OCI-LY7 (cell line): ENCODE data around the gene CDK14. TPM values are rescaled to one million over a fixed set of nuclear protein-coding genes. Genes with fewer than 3 reads are reported as not detected.

Experiments
- BruUV-seq: library from RNA; stranded (reverse); fragments of 400-500 nt; replicated peaks from 2 replicates; lab custom pipeline; 2021; lab: Mats Ljungman, UMichigan
- CTCF ChIA-PET: fragments of 300-600 bp; sonication (Branson Sonifier 250); formaldehyde crosslinking; loops from one replicate; lab custom pipeline; 2022; ENCODE audit warnings: antibody characterized with exemption; ENCODE audit not compliant: unreplicated experiment; lab: Charles Lee
- POLR2A ChIA-PET: fragments of 300-600 bp; sonication (Branson Sonifier 250); formaldehyde crosslinking; loops from one replicate; lab custom pipeline; 2022; ENCODE audit warnings: antibody characterized with exemption; lab: Charles Lee
- DNase-seq: peaks from one replicate; pipeline ENCODE4 v3.0.0-alpha.2; 2015; ENCODE audit warnings: low spot score
- H2AFZ ChIP-seq: fragments of 200-600 bp; sonication (generic), shearing (Covaris generic); 2 replicates; pipeline ENCODE4 v1.6.1; 2014; ENCODE audit warnings: mild to moderate bottlenecking, antibody characterized with exemption, low read length, moderate library complexity
- H3K27ac ChIP-seq: fragments of 200-600 bp; sonication (generic); 2 replicates; pipeline ENCODE4 v1.5.1; 2014; ENCODE audit warnings: mixed run types, low read depth, mild to moderate bottlenecking, moderate library complexity, low read length, inconsistent platforms; ENCODE audit not compliant: poor library complexity, severe bottlenecking
- H3K36me3 ChIP-seq: fragments of 200-600 bp; sonication (generic); 2 replicates; pipeline ENCODE4 v1.6.1; 2014; ENCODE audit warnings: mild to moderate bottlenecking, antibody characterized with exemption, low read length, moderate library complexity, mixed read lengths; ENCODE audit not compliant: insufficient read depth
- H3K4me1 ChIP-seq: fragments of 200-600 bp; sonication (generic); 2 replicates; pipeline ENCODE4 v1.5.1; 2014; ENCODE audit warnings: mild to moderate bottlenecking, low read length; ENCODE audit not compliant: insufficient read depth, poor library complexity, severe bottlenecking
- H3K4me2 ChIP-seq: fragments of 200-600 bp; sonication (generic); 2 replicates; pipeline ENCODE4 v1.6.1; 2014; ENCODE audit warnings: mild to moderate bottlenecking, low read length
- H3K4me3 ChIP-seq: fragments of 200-600 bp; sonication (generic); 2 replicates; pipeline ENCODE4 v1.5.1; 2014; ENCODE audit warnings: mild to moderate bottlenecking, low read depth, low read length; ENCODE audit not compliant: poor library complexity, severe bottlenecking
- H3K79me2 ChIP-seq: fragments of 200-600 bp; sonication (generic); 2 replicates; pipeline ENCODE4 v1.6.1; 2016; ENCODE audit warnings: low read depth, mild to moderate bottlenecking, low read length, moderate library complexity, mixed read lengths; ENCODE audit not compliant: insufficient read depth
- H3K9me2 ChIP-seq: fragments of 200-600 bp; sonication (generic); 2 replicates; pipeline ENCODE4 v1.6.1; 2016; ENCODE audit warnings: mild to moderate bottlenecking, low read length, mixed read lengths; ENCODE audit not compliant: insufficient read depth
- H3K9me3 ChIP-seq: fragments of 200-600 bp; sonication (generic); 2 replicates; pipeline ENCODE4 v1.6.1; 2014; ENCODE audit warnings: mild to moderate bottlenecking, mixed run types, low read length, mixed read lengths
- H4K20me1 ChIP-seq: fragments of 200-600 bp; sonication (generic); 2 replicates; pipeline ENCODE4 v1.6.1; 2014; ENCODE audit warnings: mild to moderate bottlenecking, antibody characterized with exemption, low read length, moderate library complexity, mixed read lengths; ENCODE audit not compliant: insufficient read depth
- CTCF ChIP-seq: fragments of 200-600 bp; sonication (generic); conservative IDR thresholded peaks from 2 replicates; pipeline ENCODE4 v1.5.1; 2014; ENCODE audit warnings: mild to moderate bottlenecking, antibody characterized with exemption, low read length, moderate library complexity, mixed read lengths
- EZH2phosphoT487 ChIP-seq: fragments of 200-600 bp; sonication (generic); IDR thresholded peaks from 2 replicates; pipeline ENCODE4 v1.6.1; 2018; ENCODE audit warnings: low read depth, borderline replicate concordance, mild to moderate bottlenecking, mixed run types, antibody characterized with exemption, low read length, moderate library complexity, mixed read lengths
- intact Hi-C: fragments of 100-400 bp; cut with micrococcal nuclease; formaldehyde crosslinking; loops from one replicate; pipeline ENCODE4 v1.10.0; 2022; ENCODE audit not compliant: unreplicated experiment
- total RNA-seq, 2 experiments: library from RNA; depleted of rRNA in 1 of 2; stranded (reverse); fragments of >200 nt in 1 of 2; shearing (Covaris generic) in 1 of 2; gene quantifications; 2 replicates each; pipeline ENCODE4 v1.2.3, GENCODE V29; 2014 to 2022

CDK14 gene
- total RNA-seq, 2 experiments from 2014 or later = 90.7 to 111 TPM

GRCh38 chr7:91180746-91181145, 584.6 kb downstream of the CDK14 start:
- CTCF ChIA-PET = no interaction called here
- TF ChIP-seq EZH2phosphoT487 = no peak

DNA sequence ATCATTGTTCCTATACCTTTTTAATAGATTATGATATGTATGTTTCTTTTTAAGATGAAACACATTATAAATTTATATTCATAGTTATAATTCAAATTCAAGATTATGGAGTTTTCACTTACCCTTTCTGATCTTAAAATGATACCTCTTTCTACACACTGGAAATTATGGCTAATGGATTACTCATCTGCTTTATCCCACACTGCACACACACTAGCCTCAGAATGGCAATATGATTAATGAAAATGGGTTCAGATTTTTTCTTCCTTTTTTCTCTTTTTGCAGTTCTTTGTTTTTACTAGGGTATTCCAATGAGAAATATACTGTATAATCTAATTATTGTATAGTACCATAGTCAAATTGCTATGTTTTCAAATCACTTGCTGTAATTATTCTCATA, 585.8 kb downstream of the CDK14 start:
- POLR2A ChIA-PET = no interaction called here
- no peak overlapping the region for H3K4me2 ChIP-seq
- TF ChIP-seq CTCF (no peak), EZH2phosphoT487 (no peak)

More at GRCh38 chr7:91180746-91181145, 584.6 kb downstream of the CDK14 start:
- intact Hi-C loops = no loop called here
- Histone ChIP-seq H3K79me2 (no peaks in the 10 kb centered on the region), H4K20me1 (no peaks in the 10 kb centered on the region), H3K4me2 (no peak overlapping the region), H3K27ac (no peak overlapping the region), H3K4me3 (no peak overlapping the region), H3K9me2 (no peaks in the 10 kb centered on the region), H2AFZ (no peak overlapping the region), H3K9me3 (no peaks in the 10 kb centered on the region), H3K36me3 (no peaks in the 10 kb centered on the region), H3K4me1 (no peaks in the 10 kb centered on the region)
- POLR2A ChIA-PET = interaction anchor here (0.7 kb wide), 1 partner anchor 44 kb away, joined by 3 read pairs; no protein-coding TSS in a partner anchor
- DNase-seq = no peak
- BruUV-seq = no TSS peak

GRCh38 chr7:91182819-91183764, 587.0 kb downstream of the CDK14 start:
- Histone ChIP-seq H3K9me2 (no peaks in the 10 kb centered on the region), H3K4me1 (no peaks in the 10 kb centered on the region), H3K9me3 (no peaks in the 10 kb centered on the region), H2AFZ (no peak overlapping the region), H3K79me2 (no peaks in the 10 kb centered on the region), H3K27ac (no peak overlapping the region), H4K20me1 (no peaks in the 10 kb centered on the region), H3K4me2 (no peak overlapping the region), H3K4me3 (no peak overlapping the region), H3K36me3 (no peaks in the 10 kb centered on the region)
- POLR2A ChIA-PET = interaction anchor here (0.6 to 1.4 kb wide), 3 partner anchors 11 to 1403 kb away, joined by 3 to 8 read pairs (median 6); no protein-coding TSS in a partner anchor
- BruUV-seq = no TSS peak
- TF ChIP-seq CTCF (no peak), EZH2phosphoT487 (no peak)
- no peak for DNase-seq
- intact Hi-C loops = no loop called here
- CTCF ChIA-PET = no interaction called here

More for the DNA sequence above, 585.8 kb downstream of the CDK14 start:
- Histone ChIP-seq H2AFZ (no peak overlapping the region), H3K27ac (no peak overlapping the region), H3K4me1 (no peaks in the 10 kb centered on the region), H3K9me2 (no peaks in the 10 kb centered on the region), H3K79me2 (no peaks in the 10 kb centered on the region), H3K36me3 (no peaks in the 10 kb centered on the region), H3K4me3 (no peak overlapping the region), H4K20me1 (no peaks in the 10 kb centered on the region), H3K9me3 (no peaks in the 10 kb centered on the region)
- CTCF ChIA-PET = no interaction called here
- intact Hi-C loops = no loop called here
- no TSS peak for BruUV-seq
- DNase-seq = no peak
